Measurements from ENCODE around the gene MEGF11.

The MEGF11 gene

DNA sequence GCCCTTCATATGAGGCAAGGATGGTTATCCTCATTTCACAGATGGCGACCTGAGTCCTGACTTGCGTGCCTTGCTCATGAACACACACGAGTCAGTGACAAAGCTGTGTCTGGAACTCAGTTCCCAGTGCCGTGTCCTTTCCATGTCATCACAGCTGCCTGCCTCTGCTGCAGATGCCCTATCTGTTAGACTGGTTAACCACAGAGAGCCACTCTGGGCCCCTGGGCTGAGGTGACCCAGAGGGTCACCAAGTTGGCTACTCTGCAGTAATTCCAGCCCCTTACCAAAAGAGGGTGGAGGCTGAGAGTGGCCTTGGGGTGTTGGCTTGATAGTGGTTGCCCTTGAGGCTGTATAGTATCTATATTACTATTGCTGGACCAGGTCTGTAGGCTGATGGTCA lies 343.2 kb downstream of the MEGF11 start:
- H3K9me3 ChIP-seq (replicated peaks; ENCODE audit: low read length), result no peaks in the 10 kb centered on the region
- H3K36me3 ChIP-seq (ENCODE audit: insufficient read depth, low read length), result peaks cover 30% of the 10 kb centered on the region
- no peak overlapping the region for H3K4me2 ChIP-seq (ENCODE audit: low read length)
- H3K4me1 ChIP-seq (ENCODE audit: control insufficient read depth, insufficient read depth, low read length), result no peaks in the 10 kb centered on the region
- no peak overlapping the region for H3K9ac ChIP-seq (ENCODE audit: low read depth, low read length)
- H3K27me3 ChIP-seq (ENCODE audit: control insufficient read depth, insufficient read depth, low read length), result no peaks in the 10 kb centered on the region
- no peak overlapping the region for H3K4me3 ChIP-seq (ENCODE audit: low read length)

DNA sequence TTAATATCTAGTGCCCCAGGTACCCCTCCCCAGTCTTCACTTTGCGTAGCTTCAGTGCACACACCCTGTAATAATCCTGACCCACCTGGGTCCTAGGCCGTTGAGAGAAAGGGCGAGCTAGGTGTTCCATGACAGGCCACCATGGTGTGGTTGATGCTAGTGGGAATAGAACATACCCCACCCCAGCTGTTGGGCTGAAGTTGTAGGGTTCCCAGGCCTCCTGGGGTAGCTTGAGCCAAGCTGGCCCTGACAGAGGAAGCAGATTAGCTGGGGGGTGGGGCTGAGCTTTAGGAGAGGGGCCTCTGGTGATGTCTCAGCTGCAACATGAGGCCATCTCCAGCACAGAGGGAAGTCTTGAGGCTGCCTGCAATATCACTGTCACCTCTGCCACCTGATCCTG lies 343.7 kb downstream of the MEGF11 start:
- peaks cover 33% of the 10 kb centered on the region for H3K36me3 ChIP-seq (ENCODE audit: insufficient read depth, low read length)
- no peaks in the 10 kb centered on the region for H3K9me3 ChIP-seq (replicated peaks; ENCODE audit: low read length)
- H3K4me1 ChIP-seq (ENCODE audit: control insufficient read depth, insufficient read depth, low read length), result no peaks in the 10 kb centered on the region
- H3K27me3 ChIP-seq (ENCODE audit: control insufficient read depth, insufficient read depth, low read length), result no peaks in the 10 kb centered on the region
- no peak overlapping the region for H3K4me3 ChIP-seq (ENCODE audit: low read length)
- no peak overlapping the region for H3K9ac ChIP-seq (ENCODE audit: low read depth, low read length)
- H3K4me2 ChIP-seq (ENCODE audit: low read length), result no peak overlapping the region

DNA sequence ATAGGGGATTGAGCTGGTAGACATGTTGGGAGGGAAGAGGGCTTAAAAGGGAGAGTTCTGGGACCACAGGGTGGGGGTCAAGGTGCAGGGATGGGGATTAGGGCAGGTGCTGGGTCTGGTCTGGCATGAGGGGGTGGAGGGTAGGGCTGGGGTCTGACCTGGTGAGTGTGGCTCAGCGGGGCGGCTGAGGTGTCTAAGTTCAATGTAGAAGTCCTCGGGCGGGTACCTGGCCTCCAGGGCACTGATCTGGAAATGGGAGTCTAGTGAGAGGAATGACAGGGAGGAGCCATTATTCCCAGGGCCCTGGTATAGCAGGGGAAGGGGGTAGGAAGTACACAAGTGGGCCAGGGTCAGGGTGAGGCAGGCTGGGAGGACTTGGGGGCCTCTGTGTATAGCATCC lies 344.7 kb downstream of the MEGF11 start:
- H3K4me2 ChIP-seq (ENCODE audit: low read length), result no peak overlapping the region
- H3K4me3 ChIP-seq (ENCODE audit: low read length), result no peak overlapping the region
- H3K9ac ChIP-seq (ENCODE audit: low read depth, low read length), result no peak overlapping the region
- H3K4me1 ChIP-seq (ENCODE audit: control insufficient read depth, insufficient read depth, low read length), result peaks cover 4% of the 10 kb centered on the region
- no peaks in the 10 kb centered on the region for H3K27me3 ChIP-seq (ENCODE audit: control insufficient read depth, insufficient read depth, low read length)
- no peaks in the 10 kb centered on the region for H3K9me3 ChIP-seq (replicated peaks; ENCODE audit: low read length)
- H3K36me3 ChIP-seq (ENCODE audit: insufficient read depth, low read length), result peaks cover 41% of the 10 kb centered on the region

DNA sequence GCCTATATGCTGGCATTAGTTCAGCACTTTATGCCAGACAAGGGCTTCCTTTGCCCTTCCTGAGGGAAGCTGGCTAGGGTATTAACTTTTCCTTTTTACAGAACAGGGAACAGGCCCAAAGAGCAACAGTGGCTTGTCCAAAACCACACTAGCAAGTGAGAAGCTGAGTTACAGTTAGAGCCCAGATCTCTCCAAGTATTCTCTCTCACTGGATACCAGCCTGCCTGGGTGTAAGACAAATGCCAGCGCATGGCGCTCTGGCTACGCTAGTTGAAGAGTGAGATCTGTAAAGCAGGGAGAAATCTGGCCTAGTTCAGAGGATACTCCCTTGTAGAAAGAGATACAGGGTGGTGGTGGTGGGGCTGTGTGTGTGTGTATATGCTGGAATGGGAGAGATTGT lies 345.9 kb downstream of the MEGF11 start:
- peaks cover 46% of the 10 kb centered on the region for H3K36me3 ChIP-seq (ENCODE audit: insufficient read depth, low read length)
- H3K9me3 ChIP-seq (replicated peaks; ENCODE audit: low read length), result no peaks in the 10 kb centered on the region
- no peak overlapping the region for H3K9ac ChIP-seq (ENCODE audit: low read depth, low read length)
- H3K4me2 ChIP-seq (ENCODE audit: low read length), result no peak overlapping the region
- no peaks in the 10 kb centered on the region for H3K27me3 ChIP-seq (ENCODE audit: control insufficient read depth, insufficient read depth, low read length)
- H3K4me1 ChIP-seq (ENCODE audit: control insufficient read depth, insufficient read depth, low read length), result peaks cover 4% of the 10 kb centered on the region
- no peak overlapping the region for H3K4me3 ChIP-seq (ENCODE audit: low read length)

DNA sequence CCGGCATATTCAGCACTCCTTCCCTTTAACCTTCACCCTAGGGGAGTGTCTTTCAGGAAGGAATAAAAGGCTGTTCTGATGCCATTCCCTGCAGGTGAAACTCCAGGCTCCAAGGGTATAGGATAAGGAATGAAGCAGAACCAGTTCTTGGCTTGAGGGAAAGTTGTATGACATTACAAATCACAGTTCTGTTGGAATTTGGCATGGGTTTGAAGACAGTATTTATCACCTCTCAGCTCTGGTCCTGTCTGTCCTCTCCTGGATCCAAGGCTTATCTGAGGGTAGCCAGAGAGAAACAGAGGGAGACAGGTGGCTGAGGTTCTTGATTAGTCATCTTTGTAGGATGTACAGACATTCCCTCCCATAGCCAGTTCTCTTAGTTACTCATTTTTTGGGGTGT lies 347.2 kb downstream of the MEGF11 start:
- Histone ChIP-seq H3K4me3 (ENCODE audit: low read length) (no peak overlapping the region), H3K9ac (ENCODE audit: low read depth, low read length) (no peak overlapping the region), H3K4me2 (ENCODE audit: low read length) (no peak overlapping the region), H3K4me1 (ENCODE audit: control insufficient read depth, insufficient read depth, low read length) (peaks cover 4% of the 10 kb centered on the region), H3K36me3 (ENCODE audit: insufficient read depth, low read length) (peaks cover 46% of the 10 kb centered on the region), H3K9me3 (replicated peaks; ENCODE audit: low read length) (no peaks in the 10 kb centered on the region), H3K27me3 (ENCODE audit: control insufficient read depth, insufficient read depth, low read length) (no peaks in the 10 kb centered on the region)

DNA sequence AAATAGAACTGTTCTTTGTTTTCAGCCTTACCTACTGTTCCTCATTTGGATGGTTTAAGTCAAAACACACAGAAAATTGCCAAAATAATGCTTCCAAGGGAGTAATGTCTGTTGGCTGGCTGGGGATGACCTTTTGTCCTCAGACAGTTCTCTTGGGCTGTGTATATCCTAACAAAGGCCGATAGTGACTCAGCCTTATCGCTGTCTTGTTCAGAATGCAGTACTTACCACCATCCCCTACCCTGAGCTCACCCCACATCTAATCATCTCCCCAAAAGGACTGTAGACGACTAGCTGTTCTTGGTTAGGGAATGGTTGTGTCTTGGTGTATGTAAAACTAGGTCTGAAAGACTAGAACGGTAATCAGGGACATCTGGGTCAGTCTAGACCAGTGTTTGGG lies 349.2 kb downstream of the MEGF11 start:
- Histone ChIP-seq H3K4me1 (ENCODE audit: control insufficient read depth, insufficient read depth, low read length) (peaks cover 4% of the 10 kb centered on the region), H3K4me2 (ENCODE audit: low read length) (no peak overlapping the region), H3K36me3 (ENCODE audit: insufficient read depth, low read length) (peaks cover 47% of the 10 kb centered on the region), H3K27me3 (ENCODE audit: control insufficient read depth, insufficient read depth, low read length) (no peaks in the 10 kb centered on the region), H3K4me3 (ENCODE audit: low read length) (no peak overlapping the region), H3K9me3 (replicated peaks; ENCODE audit: low read length) (no peaks in the 10 kb centered on the region), H3K9ac (ENCODE audit: low read depth, low read length) (no peak overlapping the region)

DNA sequence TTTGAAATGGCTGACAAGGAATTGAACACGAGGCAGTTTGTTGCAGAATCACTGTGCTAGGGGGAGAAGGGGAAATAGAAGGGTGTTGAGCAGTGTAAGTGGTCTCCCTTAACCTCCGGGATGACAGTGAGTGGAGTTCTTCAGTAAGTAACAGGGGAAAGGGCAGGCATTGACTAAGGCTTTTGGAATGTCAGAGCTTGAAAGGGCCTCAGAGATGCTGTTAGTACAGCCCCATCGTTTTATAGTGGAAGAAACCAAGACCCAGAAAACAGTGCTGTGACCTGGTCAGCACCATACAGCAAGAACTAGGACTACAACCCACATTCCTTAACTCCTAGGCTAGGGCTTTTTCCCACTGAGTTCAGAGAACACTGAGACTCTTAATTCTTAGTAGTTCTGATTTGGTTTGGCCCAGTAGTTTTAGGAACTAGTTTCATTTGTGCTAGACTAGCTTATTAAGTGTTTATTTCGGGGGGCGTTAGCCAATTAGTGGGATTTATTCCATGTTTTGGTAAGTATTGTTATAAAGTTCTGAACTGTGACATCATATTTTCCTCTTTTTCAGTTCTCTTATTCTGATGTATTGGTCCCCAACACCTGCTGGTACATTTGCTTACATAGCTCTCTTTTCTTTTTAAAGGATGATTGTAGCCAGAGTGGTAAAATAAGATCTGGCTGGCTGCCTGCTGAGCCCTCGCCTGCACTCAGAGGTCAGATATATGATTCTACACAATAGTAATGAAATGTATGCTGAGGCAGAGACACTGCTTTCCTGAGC lies 350.1 kb downstream of the MEGF11 start:
- Histone ChIP-seq H3K27me3 (ENCODE audit: control insufficient read depth, insufficient read depth, low read length) (no peaks in the 10 kb centered on the region), H3K9me3 (replicated peaks; ENCODE audit: low read length) (no peaks in the 10 kb centered on the region), H3K9ac (ENCODE audit: low read depth, low read length) (no peak overlapping the region), H3K4me3 (ENCODE audit: low read length) (no peak overlapping the region), H3K36me3 (ENCODE audit: insufficient read depth, low read length) (peaks cover 48% of the 10 kb centered on the region), H3K4me2 (ENCODE audit: low read length) (no peak overlapping the region), H3K4me1 (ENCODE audit: control insufficient read depth, insufficient read depth, low read length) (peaks cover 4% of the 10 kb centered on the region)

DNA sequence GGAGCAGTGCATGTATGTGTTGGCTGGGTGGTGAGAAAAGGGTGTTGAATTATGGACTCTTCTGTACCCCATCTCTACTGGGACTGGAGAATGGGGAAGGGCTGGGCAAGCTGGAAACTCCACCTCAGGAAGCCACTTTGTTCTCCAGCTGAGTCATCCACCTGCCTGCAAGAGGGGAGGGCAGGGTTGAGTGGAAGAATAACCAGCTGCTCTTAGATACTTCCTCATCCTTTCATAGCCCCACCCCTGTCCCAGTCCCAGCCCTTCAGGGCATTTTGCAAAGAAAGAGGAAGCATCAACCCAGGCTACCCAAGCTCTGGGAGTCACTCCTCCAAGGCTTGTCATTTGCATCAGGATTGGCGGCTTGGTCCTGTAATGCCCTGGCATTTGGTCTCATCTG lies 351.2 kb downstream of the MEGF11 start:
- Histone ChIP-seq H3K27me3 (ENCODE audit: control insufficient read depth, insufficient read depth, low read length) (no peaks in the 10 kb centered on the region), H3K9ac (ENCODE audit: low read depth, low read length) (no peak overlapping the region), H3K9me3 (replicated peaks; ENCODE audit: low read length) (no peaks in the 10 kb centered on the region), H3K4me2 (ENCODE audit: low read length) (no peak overlapping the region), H3K4me1 (ENCODE audit: control insufficient read depth, insufficient read depth, low read length) (peaks cover 4% of the 10 kb centered on the region), H3K4me3 (ENCODE audit: low read length) (no peak overlapping the region), H3K36me3 (ENCODE audit: insufficient read depth, low read length) (peaks cover 46% of the 10 kb centered on the region)

DNA sequence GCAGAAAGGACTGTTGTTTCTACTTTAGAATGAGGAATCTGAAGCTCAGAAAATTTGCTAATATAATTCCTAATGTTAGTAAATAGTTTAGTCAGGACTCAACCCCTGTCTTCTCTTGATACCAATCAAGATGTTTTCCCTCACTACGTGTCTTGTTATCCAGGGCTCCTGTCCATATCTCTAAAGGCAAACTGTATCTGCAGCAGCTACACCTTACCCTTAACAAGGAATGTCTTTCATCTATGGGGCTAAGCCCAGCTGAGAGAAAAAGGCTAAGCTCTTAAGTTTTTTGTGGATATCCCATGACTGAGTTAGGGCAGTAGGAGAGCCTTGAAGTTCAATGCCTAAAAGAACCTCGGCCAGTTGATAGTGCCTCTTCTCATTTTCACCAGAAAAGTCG lies 351.7 kb downstream of the MEGF11 start:
- peaks cover 4% of the 10 kb centered on the region for H3K4me1 ChIP-seq (ENCODE audit: control insufficient read depth, insufficient read depth, low read length)
- H3K9me3 ChIP-seq (replicated peaks; ENCODE audit: low read length), result no peaks in the 10 kb centered on the region
- H3K4me3 ChIP-seq (ENCODE audit: low read length), result no peak overlapping the region
- H3K4me2 ChIP-seq (ENCODE audit: low read length), result no peak overlapping the region
- no peaks in the 10 kb centered on the region for H3K27me3 ChIP-seq (ENCODE audit: control insufficient read depth, insufficient read depth, low read length)
- H3K9ac ChIP-seq (ENCODE audit: low read depth, low read length), result no peak overlapping the region
- H3K36me3 ChIP-seq (ENCODE audit: insufficient read depth, low read length), result peaks cover 50% of the 10 kb centered on the region

DNA sequence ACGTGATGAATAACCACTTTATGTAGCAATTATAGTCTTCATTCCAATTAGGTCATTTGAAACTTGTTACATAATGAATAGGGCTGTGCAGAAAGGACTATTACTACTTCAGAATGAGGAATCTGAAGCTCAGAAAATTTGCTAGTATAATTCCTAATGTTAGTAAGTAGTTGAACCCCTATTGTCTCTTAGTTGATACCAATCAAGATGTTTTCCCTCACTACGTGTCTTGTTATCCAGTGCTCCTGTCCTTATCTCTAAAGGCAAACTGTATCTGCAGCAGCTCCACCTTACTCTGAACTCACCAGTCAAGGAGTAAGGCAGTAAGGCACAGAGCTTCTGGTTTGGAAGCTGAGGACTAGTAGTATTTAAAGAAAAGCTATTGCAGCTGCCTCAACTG lies 352.2 kb downstream of the MEGF11 start:
- H3K4me1 ChIP-seq (ENCODE audit: control insufficient read depth, insufficient read depth, low read length), result peaks cover 4% of the 10 kb centered on the region
- H3K9ac ChIP-seq (ENCODE audit: low read depth, low read length), result no peak overlapping the region
- H3K27me3 ChIP-seq (ENCODE audit: control insufficient read depth, insufficient read depth, low read length), result no peaks in the 10 kb centered on the region
- H3K4me3 ChIP-seq (ENCODE audit: low read length), result no peak overlapping the region
- H3K36me3 ChIP-seq (ENCODE audit: insufficient read depth, low read length), result peaks cover 50% of the 10 kb centered on the region
- no peaks in the 10 kb centered on the region for H3K9me3 ChIP-seq (replicated peaks; ENCODE audit: low read length)
- no peak overlapping the region for H3K4me2 ChIP-seq (ENCODE audit: low read length)

DNA sequence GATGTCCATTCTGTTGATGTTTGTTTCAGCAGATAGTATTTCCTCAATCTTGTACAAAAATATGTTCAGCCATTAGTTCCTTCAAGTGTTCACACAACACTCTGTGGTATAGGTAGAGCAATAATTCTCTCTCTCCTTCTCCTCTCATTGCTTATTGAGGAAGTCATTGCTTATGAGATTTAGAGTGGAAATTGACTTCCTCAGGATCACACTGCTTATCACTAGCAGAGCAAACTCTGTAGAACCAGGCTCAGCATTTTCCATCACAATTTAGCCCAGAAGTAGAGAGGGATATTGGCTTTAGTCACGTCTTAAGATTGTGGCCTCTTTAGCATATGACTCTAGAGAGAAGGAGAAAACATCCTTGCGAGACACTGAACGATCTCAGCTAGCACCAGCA lies 353.1 kb downstream of the MEGF11 start:
- Histone ChIP-seq H3K9ac (ENCODE audit: low read depth, low read length) (no peak overlapping the region), H3K4me1 (ENCODE audit: control insufficient read depth, insufficient read depth, low read length) (peaks cover 4% of the 10 kb centered on the region), H3K36me3 (ENCODE audit: insufficient read depth, low read length) (peaks cover 49% of the 10 kb centered on the region)

DNA sequence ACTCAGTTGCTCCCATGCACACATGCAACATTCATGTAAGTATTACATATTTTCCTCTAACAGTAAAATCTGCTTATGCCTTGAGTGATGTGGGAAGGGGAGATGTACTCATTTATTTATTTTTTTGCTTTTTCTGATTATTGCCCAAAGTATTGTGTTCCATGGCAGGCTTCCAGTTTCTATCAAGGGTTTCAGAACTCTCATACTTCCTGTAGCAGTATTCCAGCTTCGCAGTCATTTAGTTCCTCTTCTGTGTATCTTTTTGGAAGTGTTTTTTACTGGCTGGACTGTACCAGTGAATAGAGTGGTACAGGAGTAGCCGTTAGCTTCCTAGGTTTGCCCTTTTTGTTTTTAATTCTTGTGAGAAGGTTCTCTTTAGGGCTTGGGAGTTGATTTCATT lies 357.3 kb downstream of the MEGF11 start:
- no peak overlapping the region for H3K9ac ChIP-seq (ENCODE audit: low read depth, low read length)
- peaks cover 39% of the 10 kb centered on the region for H3K36me3 ChIP-seq (ENCODE audit: insufficient read depth, low read length)
- no peaks in the 10 kb centered on the region for H3K4me1 ChIP-seq (ENCODE audit: control insufficient read depth, insufficient read depth, low read length)
- no peak overlapping the region for H3K4me2 ChIP-seq (ENCODE audit: low read length)
- H3K4me3 ChIP-seq (ENCODE audit: low read length), result no peak overlapping the region
- H3K27me3 ChIP-seq (ENCODE audit: control insufficient read depth, insufficient read depth, low read length), result no peaks in the 10 kb centered on the region
- no peaks in the 10 kb centered on the region for H3K9me3 ChIP-seq (replicated peaks; ENCODE audit: low read length)

More for the DNA sequence above, 353.1 kb downstream of the MEGF11 start:
- Histone ChIP-seq H3K9me3 (replicated peaks; ENCODE audit: low read length) (no peaks in the 10 kb centered on the region), H3K4me3 (ENCODE audit: low read length) (no peak overlapping the region), H3K4me2 (ENCODE audit: low read length) (no peak overlapping the region), H3K27me3 (ENCODE audit: control insufficient read depth, insufficient read depth, low read length) (no peaks in the 10 kb centered on the region)
